HG03064 (cell line): ENCODE measurements around the gene RASL11B.

ENCODE experiments used
- ATAC-seq: cut with Tn5 transposase; IDR thresholded peaks from one replicate; pipeline ENCODE4 v1.9.1; 2021; ENCODE audit warnings: low read depth; ENCODE audit not compliant: unreplicated experiment

The RASL11B gene

DNA sequence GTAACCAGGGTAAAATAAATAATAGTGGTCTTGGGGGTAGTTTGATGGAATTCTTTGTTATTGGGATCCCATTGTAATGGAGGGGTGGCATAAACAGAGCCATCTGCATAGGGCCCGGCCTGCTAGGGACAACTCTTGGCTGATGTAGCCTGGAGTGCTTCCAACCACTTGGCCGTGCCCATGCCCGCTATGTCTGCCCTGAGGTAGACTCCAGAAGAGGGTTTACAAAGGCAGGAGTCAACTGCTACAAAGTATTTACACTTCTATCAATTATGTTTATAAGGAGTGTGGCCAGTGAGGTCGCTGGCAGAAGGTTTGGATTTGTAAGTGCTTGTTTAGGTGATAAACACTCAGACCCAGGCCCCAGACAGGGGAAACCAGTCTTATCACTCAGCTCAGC is 8.1 kb downstream of the RASL11B start:
- ATAC-seq, result no peak

- ATAC-seq, result no peak
These were observed 11.1 kb downstream of the RASL11B start for GRCh38 chr4:52873191-52873590.

- ATAC-seq, result no peak
These were observed 11.8 kb downstream of the RASL11B start for GRCh38 chr4:52873861-52874343.

GRCh38 chr4:52874948-52875347 is 12.8 kb downstream of the RASL11B start:
- ATAC-seq, result no peak

- no peak for ATAC-seq
These were observed 14.0 kb downstream of the RASL11B start for GRCh38 chr4:52876069-52876468.

GRCh38 chr4:52877036-52877435 is 14.9 kb downstream of the RASL11B start:
- no peak for ATAC-seq

DNA sequence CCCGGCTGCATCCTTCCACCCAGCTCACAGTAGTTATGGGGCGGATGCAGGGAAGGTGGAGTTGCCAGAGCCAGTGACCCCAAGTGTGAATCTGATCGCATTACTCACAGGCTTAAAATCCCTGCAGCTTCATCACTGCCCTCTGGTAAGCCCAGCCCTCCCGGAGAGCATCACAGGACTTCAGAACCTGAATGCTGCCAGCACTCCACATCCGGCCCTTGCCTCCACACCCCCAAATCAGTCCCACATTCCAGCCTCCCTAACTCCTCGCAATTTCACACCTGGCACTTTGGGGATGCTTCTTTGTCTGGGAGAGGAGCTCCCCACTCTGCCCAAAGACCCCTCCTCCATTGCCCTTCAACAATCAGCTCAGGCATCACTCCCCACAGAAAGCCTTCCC is 15.6 kb downstream of the RASL11B start:
- no peak for ATAC-seq

DNA sequence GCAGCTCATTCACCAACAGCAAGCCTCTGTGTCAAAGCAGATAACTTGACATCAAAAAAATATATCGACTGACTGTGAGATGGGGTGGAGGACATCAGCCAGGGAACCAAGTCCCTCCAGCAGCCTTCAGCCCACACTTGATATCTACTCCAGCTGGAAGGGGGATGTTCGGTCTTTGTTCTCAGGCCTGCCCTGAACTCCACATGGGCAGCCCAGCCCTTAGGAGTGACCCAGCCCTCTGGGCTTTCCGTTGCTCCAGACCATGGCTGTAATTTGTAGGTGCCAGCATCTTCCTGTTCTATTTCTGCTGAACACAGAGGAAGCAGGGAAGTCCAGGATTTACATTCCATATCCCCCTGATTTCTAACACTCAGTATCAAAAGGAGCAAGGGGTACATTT is 17.4 kb downstream of the RASL11B start:
- ATAC-seq, result no peak

GRCh38 chr4:52880994-52881393 is 18.9 kb downstream of the RASL11B start:
- no peak for ATAC-seq

DNA sequence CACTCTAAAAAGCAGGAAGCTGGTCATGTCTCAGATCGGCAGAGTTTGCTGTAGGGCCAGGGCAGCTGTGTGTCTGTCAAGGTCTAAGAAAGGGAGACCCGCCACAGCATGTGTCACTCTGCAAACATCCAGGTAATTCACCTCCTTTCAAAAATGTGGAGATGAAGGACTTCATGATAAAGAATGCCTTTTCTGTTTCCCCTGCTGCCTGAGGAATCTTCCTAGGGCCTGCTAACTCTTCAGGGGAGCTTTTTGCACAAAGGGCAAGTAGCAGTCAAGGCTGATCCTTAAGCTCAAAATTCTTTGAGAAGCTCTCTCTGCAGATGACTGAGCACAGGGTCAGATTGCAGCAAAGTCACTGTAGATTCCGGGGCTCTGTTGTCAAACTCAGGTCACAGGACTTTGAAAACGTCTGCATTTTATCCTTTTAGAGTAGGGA is 21.1 kb downstream of the RASL11B start:
- no peak for ATAC-seq

GRCh38 chr4:52883707-52884669 is 21.9 kb downstream of the RASL11B start:
- ATAC-seq, result no peak

- no peak for ATAC-seq
These were observed 22.9 kb downstream of the RASL11B start for GRCh38 chr4:52884994-52885393.

DNA sequence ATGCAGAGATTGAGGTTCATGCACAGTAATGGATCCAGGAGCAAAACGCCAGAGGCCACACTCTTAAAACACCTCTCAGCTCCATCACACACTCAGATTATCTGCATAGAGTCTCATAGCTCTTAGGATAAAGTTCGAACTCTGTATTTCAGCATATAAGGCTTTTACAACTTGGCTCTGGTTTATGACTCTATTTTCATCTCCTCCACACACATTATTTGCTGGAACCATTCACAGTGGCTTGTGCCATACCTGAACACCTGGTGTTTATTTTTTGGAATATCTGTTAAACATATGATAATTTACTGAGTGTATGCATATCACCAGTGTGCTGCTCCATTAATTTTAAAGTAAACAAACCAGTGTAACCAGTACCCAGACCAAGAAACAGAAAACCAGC is 27.2 kb downstream of the RASL11B start:
- ATAC-seq, result no peak

DNA sequence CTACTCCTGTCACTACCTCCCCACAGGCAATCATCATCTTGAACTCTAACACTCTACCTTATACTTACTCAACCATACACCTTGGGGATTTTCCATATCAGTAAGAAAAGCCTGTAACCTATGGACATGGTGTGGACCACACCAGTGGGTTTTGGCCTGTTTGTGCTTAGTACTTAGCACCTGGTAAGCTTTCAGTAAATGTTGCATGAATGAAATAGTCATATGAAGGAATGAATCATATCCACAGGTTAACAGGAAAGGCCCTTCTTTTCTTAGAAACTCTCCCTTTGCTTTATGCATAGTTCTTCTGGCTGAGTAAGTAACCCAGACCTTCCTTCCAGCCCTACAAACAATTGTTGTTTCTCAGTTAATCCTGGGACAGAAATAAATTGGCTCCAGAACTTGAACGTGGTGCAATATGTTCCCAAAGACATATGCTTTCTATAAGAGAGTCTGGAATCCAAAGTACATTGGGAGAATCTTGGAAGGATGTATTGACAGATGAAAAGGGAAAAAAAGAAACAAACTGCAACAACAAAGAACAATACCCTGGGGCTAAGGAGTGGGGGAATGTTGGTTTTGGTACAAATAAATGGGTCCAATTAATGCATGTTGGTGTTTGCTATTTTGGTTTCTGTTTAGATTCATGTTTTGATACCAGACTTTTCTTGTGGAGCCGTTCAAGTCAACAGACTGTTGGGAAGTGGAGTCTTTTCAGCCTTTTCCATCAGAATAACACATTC is 27.8 kb downstream of the RASL11B start:
- no peak for ATAC-seq

DNA sequence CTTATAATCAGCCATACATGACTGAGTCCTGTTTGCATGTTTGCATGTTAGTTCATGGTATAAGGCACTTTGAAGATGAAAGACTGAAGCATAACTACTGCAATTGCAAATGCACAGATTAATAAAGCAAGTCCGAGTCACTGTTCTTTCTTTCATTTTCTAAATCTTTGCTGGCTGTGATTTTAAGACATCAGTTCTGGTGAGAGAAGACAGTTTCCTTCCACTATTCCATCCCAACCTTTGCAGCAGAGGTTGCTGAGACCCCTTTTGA is 28.3 kb downstream of the RASL11B start:
- ATAC-seq, result no peak

DNA sequence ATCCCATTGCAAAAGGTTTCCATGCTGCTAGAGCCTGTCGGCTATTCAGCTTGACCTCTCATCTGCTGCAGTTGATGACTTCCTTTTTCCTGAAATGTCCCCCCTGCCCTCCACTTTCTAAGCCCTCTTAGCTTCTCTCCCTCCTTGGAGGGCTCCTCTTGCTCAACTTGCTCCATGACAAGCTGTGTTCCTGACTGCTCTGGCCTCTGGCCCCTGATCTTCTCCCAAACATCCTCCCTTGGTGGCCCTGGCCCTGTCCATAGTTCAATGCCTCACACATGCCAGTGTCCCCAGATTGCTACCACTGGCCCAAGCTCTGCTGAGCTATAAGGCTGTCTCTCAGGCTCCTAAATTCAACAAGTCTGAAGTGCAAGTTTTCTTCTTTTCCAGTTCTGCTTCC is 29.6 kb downstream of the RASL11B start:
- ATAC-seq, result no peak

DNA sequence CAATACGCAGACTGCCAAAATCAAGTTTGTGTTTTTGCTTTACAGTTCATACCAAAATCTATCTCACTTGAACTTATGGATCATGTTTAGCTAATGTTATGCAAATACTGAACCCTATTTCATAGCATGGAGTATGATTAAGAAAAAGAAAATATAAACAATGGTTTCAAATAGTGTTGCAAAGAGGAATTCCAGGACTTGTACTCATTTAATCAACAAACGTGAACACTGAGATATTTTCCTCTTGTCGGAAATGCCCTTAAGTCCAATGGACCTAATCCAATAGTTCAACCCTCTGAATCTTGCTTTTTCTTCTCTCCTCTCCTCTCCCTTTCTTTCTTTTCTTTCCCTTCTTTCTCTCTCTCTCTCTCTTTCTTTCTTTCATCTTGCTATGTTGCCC is 30.8 kb downstream of the RASL11B start:
- no peak for ATAC-seq

- no peak for ATAC-seq
These were observed 32.3 kb downstream of the RASL11B start for GRCh38 chr4:52894443-52894842.

DNA sequence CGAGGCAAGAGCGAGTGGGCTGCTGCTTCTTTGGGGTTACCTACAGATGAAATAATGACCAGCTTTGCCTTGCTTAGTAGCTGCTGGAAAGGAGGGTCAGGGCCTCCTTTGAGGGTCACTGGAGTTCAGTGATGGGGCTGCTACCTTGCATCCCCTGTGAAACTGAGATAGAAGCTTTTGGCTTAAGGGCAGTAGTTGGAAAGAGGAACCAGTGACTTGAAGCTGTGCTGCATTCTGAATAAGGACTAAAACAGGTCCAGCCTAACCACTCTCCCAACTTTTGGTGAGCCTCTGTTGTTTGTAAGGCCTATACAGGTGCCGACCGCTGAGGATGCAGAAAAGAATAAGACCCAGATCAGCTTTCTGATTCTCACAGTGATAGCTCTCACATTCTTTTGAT is 41.2 kb downstream of the RASL11B start:
- ATAC-seq, result no peak

DNA sequence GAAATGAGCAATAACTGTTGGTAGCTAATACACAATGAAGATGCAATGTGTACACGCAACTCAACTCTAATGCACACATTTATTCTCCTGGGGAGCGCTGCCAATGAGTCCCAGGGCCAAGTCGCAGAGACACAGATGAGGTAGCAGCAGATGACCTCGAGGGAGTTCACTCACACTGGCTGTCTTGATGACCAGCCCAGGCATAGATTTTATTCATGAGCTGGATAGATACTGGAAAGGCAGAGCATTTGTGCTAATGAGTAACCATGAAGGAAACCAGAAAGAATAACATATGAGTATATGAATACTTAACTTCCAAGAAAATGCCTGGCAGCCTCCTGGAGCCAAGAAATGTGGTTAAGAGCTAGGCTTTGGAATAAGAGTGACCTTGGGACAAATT is 42.3 kb downstream of the RASL11B start:
- no peak for ATAC-seq

DNA sequence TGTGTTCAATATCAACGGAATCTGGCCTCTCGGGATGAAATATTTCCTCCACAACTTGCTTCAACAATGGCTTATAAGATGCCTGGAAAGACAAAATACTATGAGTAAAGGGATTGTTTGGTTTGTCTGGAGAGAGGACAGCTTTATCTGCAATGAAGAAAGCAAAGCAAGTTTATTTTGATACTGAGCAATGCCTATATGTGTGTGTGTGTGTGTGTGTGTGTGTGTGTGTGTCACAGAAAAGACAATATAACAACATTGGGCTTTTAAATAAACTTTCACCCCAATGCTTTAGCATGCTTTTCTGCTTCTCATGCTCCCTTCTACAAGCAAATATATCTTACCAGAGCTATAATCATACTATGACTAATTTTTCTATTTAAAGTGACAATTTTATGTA is 45.4 kb downstream of the RASL11B start:
- no peak for ATAC-seq

DNA sequence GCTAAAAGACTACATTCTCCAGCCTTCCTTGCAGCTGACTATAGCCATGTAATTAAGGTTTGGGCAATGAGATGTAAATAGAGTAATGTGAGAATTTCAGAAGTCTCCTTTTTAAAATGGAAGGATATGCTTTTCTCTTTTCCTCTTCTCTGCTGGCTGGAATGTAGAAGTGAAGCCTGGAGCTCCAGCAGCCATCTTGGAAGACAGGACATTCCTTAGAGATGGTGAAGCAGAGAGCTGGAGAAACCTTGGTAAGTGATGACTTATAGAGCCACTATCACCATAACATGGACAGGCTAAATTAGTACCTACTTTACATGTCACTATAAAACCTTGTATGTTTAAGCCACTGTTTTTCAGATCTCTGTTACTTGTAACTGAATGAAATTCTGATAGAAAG is 48.0 kb downstream of the RASL11B start:
- ATAC-seq, result no peak
